ENCODE measurements around the gene ARMS2. TPM values are rescaled to one million over a fixed set of nuclear protein-coding genes. Genes with fewer than 3 reads are reported as not detected.

The ARMS2 gene
- total RNA-seq, 4 donors from 2014 or later: 0.72 TPM; not detected in 3

DNA sequence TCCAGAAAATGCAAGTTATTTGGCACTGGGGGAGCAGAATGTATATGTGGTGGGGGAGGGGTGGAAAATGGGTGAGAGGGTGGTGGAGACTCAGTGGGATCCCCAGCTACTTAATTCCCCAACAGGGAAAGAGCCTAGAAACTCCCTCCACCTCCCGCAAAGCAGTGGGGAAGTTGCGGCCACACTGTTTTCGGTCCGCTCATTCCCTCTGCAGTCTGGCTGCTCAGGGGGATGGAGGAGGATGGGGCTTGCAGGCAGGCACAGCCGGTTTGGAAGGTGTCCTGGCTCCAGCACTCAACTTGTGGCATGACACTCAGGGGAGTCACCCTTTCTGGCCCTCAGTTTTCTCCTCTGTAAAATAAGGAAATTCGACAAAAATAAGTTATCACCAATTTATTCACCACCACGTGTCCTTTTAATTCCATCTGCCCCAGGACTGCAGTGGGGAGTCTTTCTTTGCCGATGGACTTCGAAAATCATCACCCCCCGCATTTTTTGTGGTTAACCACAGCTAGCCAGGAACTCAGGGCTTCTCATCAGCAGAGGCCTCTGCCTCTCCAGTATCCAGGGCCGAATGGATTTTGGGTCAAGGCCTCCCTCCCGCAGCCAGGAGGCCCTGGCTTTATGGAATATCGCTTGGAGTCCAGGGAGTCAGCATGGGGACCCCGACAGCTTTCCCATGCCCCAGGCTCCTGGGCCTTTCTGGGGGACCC lies 5.3 kb downstream of the ARMS2 start:
- TF ChIP-seq POLR2AphosphoS5 (IDR thresholded peaks at IDR 0.05) (no peak), POLR2A (IDR thresholded peaks at IDR 0.05) (no peak), EP300 (IDR thresholded peaks at IDR 0.05) (no peak)
- TF ChIP-seq, protein P1, sequence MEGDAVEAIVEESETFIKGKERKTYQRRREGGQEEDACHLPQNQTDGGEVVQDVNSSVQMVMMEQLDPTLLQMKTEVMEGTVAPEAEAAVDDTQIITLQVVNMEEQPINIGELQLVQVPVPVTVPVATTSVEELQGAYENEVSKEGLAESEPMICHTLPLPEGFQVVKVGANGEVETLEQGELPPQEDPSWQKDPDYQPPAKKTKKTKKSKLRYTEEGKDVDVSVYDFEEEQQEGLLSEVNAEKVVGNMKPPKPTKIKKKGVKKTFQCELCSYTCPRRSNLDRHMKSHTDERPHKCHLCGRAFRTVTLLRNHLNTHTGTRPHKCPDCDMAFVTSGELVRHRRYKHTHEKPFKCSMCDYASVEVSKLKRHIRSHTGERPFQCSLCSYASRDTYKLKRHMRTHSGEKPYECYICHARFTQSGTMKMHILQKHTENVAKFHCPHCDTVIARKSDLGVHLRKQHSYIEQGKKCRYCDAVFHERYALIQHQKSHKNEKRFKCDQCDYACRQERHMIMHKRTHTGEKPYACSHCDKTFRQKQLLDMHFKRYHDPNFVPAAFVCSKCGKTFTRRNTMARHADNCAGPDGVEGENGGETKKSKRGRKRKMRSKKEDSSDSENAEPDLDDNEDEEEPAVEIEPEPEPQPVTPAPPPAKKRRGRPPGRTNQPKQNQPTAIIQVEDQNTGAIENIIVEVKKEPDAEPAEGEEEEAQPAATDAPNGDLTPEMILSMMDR (IDR thresholded peaks at IDR 0.05): no peak
- H3K36me3 ChIP-seq: no peaks in the 10 kb centered on the region
- H3K27me3 ChIP-seq: no peaks in the 10 kb centered on the region
- no peaks in the 10 kb centered on the region for H3K9me3 ChIP-seq
- whole genome bisulfite sequencing: 86% methylated on average over 13 of the region's 14 CpGs
- H3K27ac ChIP-seq: no peak overlapping the region
- DNase-seq (ENCODE audit: low spot score in 2 of 2): no peak
- H3K4me1 ChIP-seq: peaks cover 35% of the 10 kb centered on the region
- no peak overlapping the region for H3K4me3 ChIP-seq

DNA sequence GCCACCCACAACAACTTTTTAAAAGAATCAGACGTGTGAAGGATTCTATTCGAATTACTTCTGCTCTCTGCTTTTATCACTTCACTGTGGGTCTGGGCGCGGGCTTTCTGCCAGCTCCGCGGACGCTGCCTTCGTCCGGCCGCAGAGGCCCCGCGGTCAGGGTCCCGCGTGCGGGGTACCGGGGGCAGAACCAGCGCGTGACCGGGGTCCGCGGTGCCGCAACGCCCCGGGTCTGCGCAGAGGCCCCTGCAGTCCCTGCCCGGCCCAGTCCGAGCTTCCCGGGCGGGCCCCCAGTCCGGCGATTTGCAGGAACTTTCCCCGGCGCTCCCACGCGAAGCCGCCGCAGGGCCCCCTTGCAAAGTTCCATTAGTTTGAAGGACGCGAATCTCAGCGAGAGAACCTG lies 6.4 kb downstream of the ARMS2 start:
- H3K4me3 ChIP-seq: peak overlapping the region; percentile 85
- TF ChIP-seq EP300 (IDR thresholded peaks at IDR 0.05): no peak
- TF ChIP-seq, protein P1 (IDR thresholded peaks at IDR 0.05): no peak
- no peak for TF ChIP-seq POLR2A (IDR thresholded peaks at IDR 0.05)
- TF ChIP-seq POLR2AphosphoS5 (IDR thresholded peaks at IDR 0.05): no peak
- no peaks in the 10 kb centered on the region for H3K36me3 ChIP-seq
- H3K27ac ChIP-seq: peak overlapping the region; percentile 86
- H3K27me3 ChIP-seq: no peaks in the 10 kb centered on the region
- DNase-seq (ENCODE audit: low spot score in 2 of 2): no peak
- 1% methylated on average over 36 of the region's 40 CpGs for WGBS
- no peaks in the 10 kb centered on the region for H3K9me3 ChIP-seq
- H3K4me1 ChIP-seq: peaks cover 37% of the 10 kb centered on the region

DNA sequence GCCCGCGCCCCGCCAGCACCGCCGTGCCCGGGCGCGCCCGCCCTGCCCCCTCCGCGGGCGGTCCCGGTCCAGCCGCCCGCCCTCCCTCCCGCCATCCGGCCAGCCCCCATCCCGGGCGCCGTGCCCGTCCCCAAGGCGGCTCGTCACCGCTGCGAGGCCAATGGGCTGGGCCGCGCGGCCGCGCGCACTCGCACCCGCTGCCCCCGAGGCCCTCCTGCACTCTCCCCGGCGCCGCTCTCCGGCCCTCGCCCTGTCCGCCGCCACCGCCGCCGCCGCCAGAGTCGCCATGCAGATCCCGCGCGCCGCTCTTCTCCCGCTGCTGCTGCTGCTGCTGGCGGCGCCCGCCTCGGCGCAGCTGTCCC lies 6.9 kb downstream of the ARMS2 start, which contains the start of gene HTRA1:
Gene HTRA1, plus strand, starts transcription at position 187 of the 362 bp plus-strand sequence. Its CDS starts 100 bp downstream, at position 287.
- peak within 1 kb of the TSS; percentile 85 for H3K4me3 ChIP-seq
- no peak for DNase-seq (ENCODE audit: low spot score in 2 of 2)
- WGBS: 0% methylated on average over 2 of the region's 56 CpGs

DNA sequence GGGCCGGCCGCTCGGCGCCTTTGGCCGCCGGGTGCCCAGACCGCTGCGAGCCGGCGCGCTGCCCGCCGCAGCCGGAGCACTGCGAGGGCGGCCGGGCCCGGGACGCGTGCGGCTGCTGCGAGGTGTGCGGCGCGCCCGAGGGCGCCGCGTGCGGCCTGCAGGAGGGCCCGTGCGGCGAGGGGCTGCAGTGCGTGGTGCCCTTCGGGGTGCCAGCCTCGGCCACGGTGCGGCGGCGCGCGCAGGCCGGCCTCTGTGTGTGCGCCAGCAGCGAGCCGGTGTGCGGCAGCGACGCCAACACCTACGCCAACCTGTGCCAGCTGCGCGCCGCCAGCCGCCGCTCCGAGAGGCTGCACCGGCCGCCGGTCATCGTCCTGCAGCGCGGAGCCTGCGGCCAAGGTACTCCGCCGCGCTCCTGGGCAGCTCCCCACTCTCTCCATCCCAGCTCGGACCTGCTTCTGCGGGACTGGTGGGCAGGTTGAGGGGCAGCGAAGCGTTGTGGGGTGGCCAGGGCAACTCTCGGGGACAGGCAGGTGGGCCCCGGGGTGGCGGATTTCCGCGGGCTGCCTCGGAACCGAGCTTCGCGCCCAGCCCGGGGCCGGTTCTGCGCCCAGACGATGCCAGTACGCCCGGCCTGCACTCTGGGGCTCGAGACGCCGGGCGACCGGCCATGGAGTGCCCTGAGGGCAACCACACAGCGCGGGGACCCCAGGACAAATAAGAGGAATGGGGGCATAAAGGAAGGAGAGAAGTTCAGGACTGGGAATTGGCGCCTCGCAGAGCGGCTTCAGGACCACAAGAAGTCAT lies 7.5 kb downstream of the ARMS2 start:
- DNase-seq (ENCODE audit: low spot score in 2 of 2): no peak
- 0% methylated on average over 23 of the region's 95 CpGs for WGBS
- Histone ChIP-seq H3K27ac (peak overlapping the region; percentile 86), H3K9me3 (no peaks in the 10 kb centered on the region), H3K4me3 (peak overlapping the region; percentile 85), H3K36me3 (no peaks in the 10 kb centered on the region), H3K27me3 (no peaks in the 10 kb centered on the region), H3K4me1 (peaks cover 37% of the 10 kb centered on the region)
- TF ChIP-seq POLR2A (IDR thresholded peaks at IDR 0.05) (no peak), EP300 (IDR thresholded peaks at IDR 0.05) (no peak), POLR2AphosphoS5 (IDR thresholded peaks at IDR 0.05) (no peak)
- TF ChIP-seq, protein P1 (IDR thresholded peaks at IDR 0.05): no peak

More for the DNA sequence above, 6.9 kb downstream of the ARMS2 start, which contains the start of gene HTRA1:
- Histone ChIP-seq H3K36me3 (no peaks in the 10 kb centered on the region), H3K4me1 (peaks cover 37% of the 10 kb centered on the region), H3K27me3 (no peaks in the 10 kb centered on the region), H3K9me3 (no peaks in the 10 kb centered on the region), H3K27ac (peak within 1 kb of the TSS; percentile 86)
- no peak for TF ChIP-seq POLR2AphosphoS5 (IDR thresholded peaks at IDR 0.05)
- TF ChIP-seq EP300 (IDR thresholded peaks at IDR 0.05): no peak
- TF ChIP-seq, protein P1 (IDR thresholded peaks at IDR 0.05): no peak
- no peak for TF ChIP-seq POLR2A (IDR thresholded peaks at IDR 0.05)

All from suprapubic skin (tissue), 4 donors.